Tongue (tissue), 2 donors: ENCODE data around the gene NMU. TPM values are rescaled to one million over a fixed set of nuclear protein-coding genes. Genes with fewer than 3 reads are reported as not detected.
"Not testable (repeated sequence)": the region's sequence is repeated elsewhere in the genome, so short reads cannot be mapped to it uniquely, and the experiment has no call there.

ENCODE experiments used
- DNase-seq: peaks from one replicate; pipeline ENCODE4 v3.0.0-alpha.2; 2015
- total RNA-seq: library from RNA; depleted of rRNA; stranded (reverse); fragments of >200 nt; gene quantifications from one replicate; pipeline ENCODE4 v1.2.3, GENCODE V29; 2014

Gene NMU
- total RNA-seq = 6.2 TPM

- peak; percentile 67 for DNase-seq
Measured at GRCh38 chr4:55635741-55636655, at the start of gene NMU. NMU (minus strand) TSS chr4:55636298; CDS start chr4:55636192, 106 bp downstream.

- no peak for DNase-seq
Measured at GRCh38 chr4:55684276-55684675, 48.2 kb upstream of the NMU start.

GRCh38 chr4:55682797-55683196, 46.7 kb upstream of the NMU start:
- DNase-seq = not testable (repeated sequence)

- no peak for DNase-seq
Measured at GRCh38 chr4:55682295-55682694, 46.2 kb upstream of the NMU start.

GRCh38 chr4:55681430-55681829, 45.3 kb upstream of the NMU start:
- DNase-seq = no peak

- DNase-seq = peak; percentile 1
Measured at GRCh38 chr4:55675196-55675793, 39.2 kb upstream of the NMU start.

GRCh38 chr4:55673424-55673823, 37.3 kb upstream of the NMU start:
- DNase-seq = no peak

GRCh38 chr4:55671667-55672066, 35.6 kb upstream of the NMU start:
- no peak for DNase-seq

- no peak for DNase-seq
Measured at GRCh38 chr4:55670695-55671094, 34.6 kb upstream of the NMU start.

- no peak for DNase-seq
Measured at GRCh38 chr4:55668449-55668848, 32.4 kb upstream of the NMU start.

GRCh38 chr4:55666535-55666934, 30.4 kb upstream of the NMU start:
- DNase-seq = no peak

GRCh38 chr4:55663145-55663544, 27.0 kb upstream of the NMU start:
- DNase-seq = no peak

- DNase-seq = no peak
Measured at GRCh38 chr4:55661398-55662056, 25.4 kb upstream of the NMU start.

GRCh38 chr4:55658657-55659056, 22.6 kb upstream of the NMU start:
- no peak for DNase-seq

GRCh38 chr4:55654131-55654530, 18.0 kb upstream of the NMU start:
- no peak for DNase-seq

GRCh38 chr4:55650483-55650882, 14.4 kb upstream of the NMU start:
- DNase-seq = no peak

GRCh38 chr4:55637272-55637820, 1.2 kb upstream of the NMU start:
- no peak for DNase-seq

- no peak for DNase-seq
Measured at GRCh38 chr4:55636656-55636999, 530 bp upstream of the NMU start.

- peak; percentile 11 for DNase-seq
Measured at GRCh38 chr4:55635282-55635681, 816 bp downstream of the NMU start.

GRCh38 chr4:55634417-55635128, 1.5 kb downstream of the NMU start:
- no peak for DNase-seq

- DNase-seq = no peak
Measured at GRCh38 chr4:55633903-55634302, 2.2 kb downstream of the NMU start.

GRCh38 chr4:55625835-55626234, 10.3 kb downstream of the NMU start:
- no peak for DNase-seq
